GM19397 (cell line): ENCODE data around the gene TTC8.
"Not testable (repeated sequence)": the region's sequence is repeated elsewhere in the genome, so short reads cannot be mapped to it uniquely, and the experiment has no call there.

Experiments used
- ATAC-seq: cut with Tn5 transposase; IDR thresholded peaks from one replicate; pipeline ENCODE4 v1.9.1; 2021; ENCODE audit warnings: mild to moderate bottlenecking, moderate library complexity; ENCODE audit not compliant: unreplicated experiment

Gene TTC8

GRCh38 chr14:88824314-88825077 is at the start of gene TTC8:
Gene TTC8, plus strand, starts transcription at chr14:88824651. Its CDS starts 57 bp downstream, at chr14:88824708.
- ATAC-seq = peak; percentile 99

GRCh38 chr14:88775532-88775931 is 48.9 kb upstream of the TTC8 start:
- ATAC-seq = no peak

- ATAC-seq = no peak
Measured at GRCh38 chr14:88785911-88786310, 38.5 kb upstream of the TTC8 start.

GRCh38 chr14:88786715-88787114 is 37.7 kb upstream of the TTC8 start:
- ATAC-seq = no peak

- not testable (repeated sequence) for ATAC-seq
Measured at GRCh38 chr14:88789573-88789972, 34.9 kb upstream of the TTC8 start.

- no peak for ATAC-seq
Measured at GRCh38 chr14:88790501-88791251, 33.8 kb upstream of the TTC8 start.

GRCh38 chr14:88791252-88791621 is 33.2 kb upstream of the TTC8 start:
- ATAC-seq = no peak

GRCh38 chr14:88791629-88792472 is 32.6 kb upstream of the TTC8 start:
- ATAC-seq = no peak

- peak; percentile 92 for ATAC-seq
Measured at GRCh38 chr14:88792473-88793258, 31.8 kb upstream of the TTC8 start, which contains the start of gene EML5. Gene EML5, minus strand, starts transcription at chr14:88792953. Its CDS starts 450 bp downstream, at chr14:88792503.

- ATAC-seq = no peak
Measured at GRCh38 chr14:88793259-88793625, 31.2 kb upstream of the TTC8 start.

- no peak for ATAC-seq
Measured at GRCh38 chr14:88798156-88798555, 26.3 kb upstream of the TTC8 start.

- no peak for ATAC-seq
Measured at GRCh38 chr14:88799522-88799921, 24.9 kb upstream of the TTC8 start.

GRCh38 chr14:88802596-88802995 is 21.9 kb upstream of the TTC8 start:
- no peak for ATAC-seq

- ATAC-seq = no peak
Measured at GRCh38 chr14:88804035-88804434, 20.4 kb upstream of the TTC8 start.

- ATAC-seq = no peak
Measured at GRCh38 chr14:88804477-88804876, 20.0 kb upstream of the TTC8 start.

- no peak for ATAC-seq
Measured at GRCh38 chr14:88808359-88808758, 16.1 kb upstream of the TTC8 start.

GRCh38 chr14:88815980-88816379 is 8.5 kb upstream of the TTC8 start:
- no peak for ATAC-seq

GRCh38 chr14:88818018-88818417 is 6.4 kb upstream of the TTC8 start:
- ATAC-seq = no peak

GRCh38 chr14:88819674-88820073 is 4.8 kb upstream of the TTC8 start:
- ATAC-seq = not testable (repeated sequence)

- ATAC-seq = no peak
Measured at GRCh38 chr14:88821378-88821777, 3.1 kb upstream of the TTC8 start.

GRCh38 chr14:88821888-88822287 is 2.6 kb upstream of the TTC8 start:
- ATAC-seq = no peak
